GM12801 (cell line): ENCODE results near the gene ATG5.

Experiments
- TF ChIP-seq, protein P1 (sequence below): IDR thresholded peaks from one replicate; pipeline ENCODE4 v1.5.1; 2011; ENCODE audit warnings: control low read depth; ENCODE audit not compliant: insufficient read length; ENCODE audit errors: extremely low read depth

ATG5 gene

DNA sequence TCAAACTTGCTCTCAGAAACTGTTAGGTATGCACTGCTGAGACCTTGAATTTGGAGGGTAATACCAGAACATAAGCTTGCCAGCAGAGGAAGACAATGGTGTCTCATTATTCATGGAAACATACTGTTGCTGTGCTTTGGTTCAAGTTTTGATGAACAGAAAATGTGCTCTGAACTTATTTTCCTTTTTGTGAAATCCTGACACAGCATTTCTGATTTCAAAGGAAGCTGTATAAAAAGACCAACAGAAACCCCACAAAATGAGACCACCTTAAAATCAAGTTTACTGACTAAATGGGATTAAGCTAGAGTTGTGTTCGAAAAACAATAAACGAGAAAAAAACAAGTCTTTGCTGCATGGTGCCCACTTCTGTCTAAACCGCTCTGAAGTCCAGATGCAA lies 169.1 kb downstream of the ATG5 start:
- TF ChIP-seq, protein P1, sequence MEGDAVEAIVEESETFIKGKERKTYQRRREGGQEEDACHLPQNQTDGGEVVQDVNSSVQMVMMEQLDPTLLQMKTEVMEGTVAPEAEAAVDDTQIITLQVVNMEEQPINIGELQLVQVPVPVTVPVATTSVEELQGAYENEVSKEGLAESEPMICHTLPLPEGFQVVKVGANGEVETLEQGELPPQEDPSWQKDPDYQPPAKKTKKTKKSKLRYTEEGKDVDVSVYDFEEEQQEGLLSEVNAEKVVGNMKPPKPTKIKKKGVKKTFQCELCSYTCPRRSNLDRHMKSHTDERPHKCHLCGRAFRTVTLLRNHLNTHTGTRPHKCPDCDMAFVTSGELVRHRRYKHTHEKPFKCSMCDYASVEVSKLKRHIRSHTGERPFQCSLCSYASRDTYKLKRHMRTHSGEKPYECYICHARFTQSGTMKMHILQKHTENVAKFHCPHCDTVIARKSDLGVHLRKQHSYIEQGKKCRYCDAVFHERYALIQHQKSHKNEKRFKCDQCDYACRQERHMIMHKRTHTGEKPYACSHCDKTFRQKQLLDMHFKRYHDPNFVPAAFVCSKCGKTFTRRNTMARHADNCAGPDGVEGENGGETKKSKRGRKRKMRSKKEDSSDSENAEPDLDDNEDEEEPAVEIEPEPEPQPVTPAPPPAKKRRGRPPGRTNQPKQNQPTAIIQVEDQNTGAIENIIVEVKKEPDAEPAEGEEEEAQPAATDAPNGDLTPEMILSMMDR = no peak

DNA sequence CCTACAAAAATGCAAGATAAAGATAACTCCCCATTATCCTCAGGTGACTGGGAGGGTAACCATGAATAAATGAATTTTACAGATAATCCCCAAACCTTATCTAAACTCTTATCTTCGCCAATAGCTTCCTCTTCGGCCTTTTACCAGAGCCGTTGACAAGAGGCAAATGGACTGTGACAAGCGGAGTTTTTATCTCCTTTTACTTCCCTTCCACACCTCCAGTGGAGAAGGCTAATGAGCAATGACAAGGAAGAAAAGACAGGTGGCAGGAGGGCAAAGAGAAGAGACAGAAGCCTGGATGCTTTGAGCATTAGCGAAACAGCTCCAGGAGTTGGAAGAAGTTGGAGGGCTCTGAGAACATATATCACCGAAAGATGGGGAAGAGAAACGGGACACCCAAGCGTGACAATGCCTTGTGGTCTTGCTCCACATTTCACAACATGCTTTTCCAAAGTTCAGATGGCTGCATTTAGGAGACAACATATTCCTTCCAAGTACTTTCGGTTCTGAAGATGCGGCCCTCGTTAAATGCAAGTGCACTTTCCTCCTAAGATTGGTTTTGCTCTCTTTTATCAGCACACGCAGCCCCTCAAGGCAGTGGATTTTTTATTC lies 170.2 kb downstream of the ATG5 start:
- TF ChIP-seq, protein P1 = no peak

DNA sequence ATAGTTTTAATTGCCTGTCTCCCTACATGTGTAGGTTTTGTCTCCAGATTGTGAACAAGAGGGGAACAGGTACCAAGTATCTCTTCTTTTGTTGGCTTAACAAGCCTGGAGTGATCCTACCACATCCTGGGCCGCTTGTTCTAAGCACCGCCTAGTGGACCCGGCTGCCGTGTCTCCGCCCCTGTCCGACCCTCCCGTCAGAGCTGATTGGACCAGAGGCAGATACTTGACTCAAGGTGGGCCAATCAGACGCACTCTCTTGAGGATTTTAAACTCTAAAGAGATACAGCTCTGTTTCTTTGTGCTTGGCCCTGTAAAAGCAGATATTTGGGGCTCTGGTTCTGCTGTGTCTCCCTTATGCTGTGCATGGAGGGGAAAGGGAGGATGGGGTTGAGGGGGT lies 171.2 kb downstream of the ATG5 start:
- TF ChIP-seq, protein P1 = no peak

DNA sequence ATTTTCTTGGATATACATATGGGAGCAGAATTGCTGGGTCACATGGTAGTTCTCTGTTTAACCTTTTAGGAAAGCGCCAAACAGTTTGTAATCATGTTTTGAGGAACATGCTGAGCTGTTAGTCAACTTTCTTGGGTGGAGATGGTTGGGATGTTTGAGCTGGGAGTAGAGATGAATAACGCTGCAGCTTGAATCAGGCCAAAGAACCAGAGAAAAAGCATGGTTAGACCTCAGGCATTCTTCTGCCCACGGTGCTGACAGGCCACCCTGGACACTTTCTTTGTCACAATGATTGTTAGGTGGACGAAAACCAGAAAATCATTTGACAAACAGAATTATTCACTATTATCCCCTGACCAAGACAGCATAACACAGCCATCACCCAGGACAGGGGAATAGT lies 172.6 kb downstream of the ATG5 start:
- TF ChIP-seq, protein P1 = no peak

DNA sequence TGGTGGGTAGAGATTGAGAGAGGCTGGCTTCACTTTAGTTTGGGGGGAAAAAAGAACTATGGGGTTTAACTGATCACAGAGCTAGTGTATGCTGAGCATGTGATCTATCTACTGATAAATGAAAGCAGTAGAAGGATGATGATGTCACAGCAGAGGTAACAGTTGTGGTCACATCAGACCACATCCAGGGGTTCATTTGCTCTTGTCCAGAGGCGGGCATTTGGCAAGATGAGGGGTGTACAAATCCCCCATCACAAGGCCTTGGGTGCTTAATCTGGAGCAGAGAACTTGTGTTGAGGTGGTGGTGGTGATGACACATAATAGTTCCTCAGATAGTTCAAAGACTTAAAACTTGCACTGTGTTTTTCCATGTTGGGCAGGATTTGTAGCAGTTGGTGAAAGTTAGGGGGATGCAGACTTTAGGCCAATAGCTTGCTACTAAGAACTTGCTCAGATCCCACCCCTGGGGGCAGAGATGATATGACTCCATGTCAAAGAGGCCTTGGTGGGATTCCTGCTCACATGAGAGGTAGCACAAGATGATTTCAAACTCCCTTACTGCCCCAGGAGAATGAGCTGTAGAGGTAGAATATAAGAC lies 176.0 kb downstream of the ATG5 start:
- TF ChIP-seq, protein P1 = no peak

DNA sequence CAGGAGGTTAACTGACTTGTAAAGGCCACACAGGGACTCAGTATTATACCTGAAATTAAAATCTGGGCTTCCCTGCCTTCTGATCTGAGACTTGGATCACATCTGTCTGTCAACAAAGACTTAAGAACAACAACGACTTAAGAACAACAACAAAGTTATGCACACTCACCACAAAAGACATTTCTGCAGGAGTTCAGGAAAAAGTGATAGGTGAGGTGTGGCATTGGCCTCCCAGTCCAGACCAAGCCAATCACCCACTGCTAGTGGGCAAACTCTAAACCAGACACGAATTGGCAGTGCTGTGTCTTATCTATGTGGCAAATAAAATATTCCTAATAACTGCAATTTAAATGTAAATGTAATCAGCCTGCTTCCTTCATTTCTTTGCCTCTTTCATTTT lies 178.1 kb downstream of the ATG5 start:
- TF ChIP-seq, protein P1 = no peak

DNA sequence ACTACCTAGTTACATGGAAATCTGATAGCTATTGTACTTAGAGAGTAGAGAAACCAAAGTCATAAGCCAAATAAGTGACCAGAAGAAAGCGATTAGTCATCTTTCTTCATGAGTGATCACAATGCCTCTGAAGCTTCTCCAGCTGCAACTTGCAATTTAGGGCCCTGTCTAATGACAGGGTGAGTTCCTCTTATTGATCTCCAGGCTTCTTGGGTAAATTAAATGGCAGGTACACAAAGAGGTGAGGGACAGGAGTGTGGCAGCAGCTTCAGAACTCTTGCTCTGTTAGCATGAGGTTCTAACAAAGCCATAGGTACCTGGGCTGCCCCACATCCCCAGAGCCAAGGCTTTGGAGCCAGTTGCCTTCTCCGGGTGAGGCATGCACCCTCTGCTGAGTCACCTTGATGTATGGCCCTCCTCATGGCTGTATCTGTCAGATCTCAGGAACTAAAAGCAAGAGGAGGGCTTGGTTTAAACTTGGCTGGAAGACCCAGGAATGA lies 178.7 kb downstream of the ATG5 start:
- TF ChIP-seq, protein P1 = no peak
